GM12864 (cell line): ENCODE measurements around the gene LYPD5.

Source experiments
- DNase-seq: peaks from one replicate; pipeline ENCODE4 v3.0.0-alpha.2; 2011; ENCODE audit warnings: low read depth
- H3K4me3 ChIP-seq: 2 replicates; pipeline ENCODE4 v1.5.1; 2011; ENCODE audit warnings: mild to moderate bottlenecking, low read depth, low read length, control low read depth
- TF ChIP-seq, protein P1 (sequence below): IDR thresholded peaks from 2 replicates; pipeline ENCODE4 v1.5.1; 2011; ENCODE audit warnings: low read depth, mild to moderate bottlenecking, moderate library complexity, low read length, control low read depth, inconsistent platforms; ENCODE audit errors: missing control alignments

LYPD5 gene

DNA sequence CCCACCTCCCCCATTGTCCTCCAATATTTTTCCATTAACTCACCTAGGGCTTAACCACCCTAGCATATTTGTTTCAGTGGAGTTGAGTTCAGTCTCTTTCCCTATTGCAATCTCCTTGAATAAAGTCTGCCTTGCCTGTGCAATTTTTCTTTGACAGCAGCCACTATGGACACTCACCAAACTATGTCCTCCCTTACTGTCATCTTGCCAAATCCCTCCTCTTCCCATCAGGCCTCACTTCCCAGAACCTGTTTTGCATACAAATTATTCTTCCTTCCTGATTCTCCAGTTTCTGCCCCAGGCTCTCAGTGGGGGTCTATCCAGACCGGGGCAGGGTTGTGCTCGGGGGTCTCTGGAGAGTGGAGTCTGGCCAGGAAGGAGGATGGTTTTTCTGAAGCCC is 2.2 kb upstream of the LYPD5 start:
- no peak overlapping the region for H3K4me3 ChIP-seq
- TF ChIP-seq, protein P1, sequence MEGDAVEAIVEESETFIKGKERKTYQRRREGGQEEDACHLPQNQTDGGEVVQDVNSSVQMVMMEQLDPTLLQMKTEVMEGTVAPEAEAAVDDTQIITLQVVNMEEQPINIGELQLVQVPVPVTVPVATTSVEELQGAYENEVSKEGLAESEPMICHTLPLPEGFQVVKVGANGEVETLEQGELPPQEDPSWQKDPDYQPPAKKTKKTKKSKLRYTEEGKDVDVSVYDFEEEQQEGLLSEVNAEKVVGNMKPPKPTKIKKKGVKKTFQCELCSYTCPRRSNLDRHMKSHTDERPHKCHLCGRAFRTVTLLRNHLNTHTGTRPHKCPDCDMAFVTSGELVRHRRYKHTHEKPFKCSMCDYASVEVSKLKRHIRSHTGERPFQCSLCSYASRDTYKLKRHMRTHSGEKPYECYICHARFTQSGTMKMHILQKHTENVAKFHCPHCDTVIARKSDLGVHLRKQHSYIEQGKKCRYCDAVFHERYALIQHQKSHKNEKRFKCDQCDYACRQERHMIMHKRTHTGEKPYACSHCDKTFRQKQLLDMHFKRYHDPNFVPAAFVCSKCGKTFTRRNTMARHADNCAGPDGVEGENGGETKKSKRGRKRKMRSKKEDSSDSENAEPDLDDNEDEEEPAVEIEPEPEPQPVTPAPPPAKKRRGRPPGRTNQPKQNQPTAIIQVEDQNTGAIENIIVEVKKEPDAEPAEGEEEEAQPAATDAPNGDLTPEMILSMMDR = no peak
- DNase-seq = no peak

- TF ChIP-seq, protein P1 = no peak
- DNase-seq = no peak
- no peak overlapping the region for H3K4me3 ChIP-seq
These were observed 2.6 kb downstream of the LYPD5 start for GRCh38 chr19:43799502-43800142.

DNA sequence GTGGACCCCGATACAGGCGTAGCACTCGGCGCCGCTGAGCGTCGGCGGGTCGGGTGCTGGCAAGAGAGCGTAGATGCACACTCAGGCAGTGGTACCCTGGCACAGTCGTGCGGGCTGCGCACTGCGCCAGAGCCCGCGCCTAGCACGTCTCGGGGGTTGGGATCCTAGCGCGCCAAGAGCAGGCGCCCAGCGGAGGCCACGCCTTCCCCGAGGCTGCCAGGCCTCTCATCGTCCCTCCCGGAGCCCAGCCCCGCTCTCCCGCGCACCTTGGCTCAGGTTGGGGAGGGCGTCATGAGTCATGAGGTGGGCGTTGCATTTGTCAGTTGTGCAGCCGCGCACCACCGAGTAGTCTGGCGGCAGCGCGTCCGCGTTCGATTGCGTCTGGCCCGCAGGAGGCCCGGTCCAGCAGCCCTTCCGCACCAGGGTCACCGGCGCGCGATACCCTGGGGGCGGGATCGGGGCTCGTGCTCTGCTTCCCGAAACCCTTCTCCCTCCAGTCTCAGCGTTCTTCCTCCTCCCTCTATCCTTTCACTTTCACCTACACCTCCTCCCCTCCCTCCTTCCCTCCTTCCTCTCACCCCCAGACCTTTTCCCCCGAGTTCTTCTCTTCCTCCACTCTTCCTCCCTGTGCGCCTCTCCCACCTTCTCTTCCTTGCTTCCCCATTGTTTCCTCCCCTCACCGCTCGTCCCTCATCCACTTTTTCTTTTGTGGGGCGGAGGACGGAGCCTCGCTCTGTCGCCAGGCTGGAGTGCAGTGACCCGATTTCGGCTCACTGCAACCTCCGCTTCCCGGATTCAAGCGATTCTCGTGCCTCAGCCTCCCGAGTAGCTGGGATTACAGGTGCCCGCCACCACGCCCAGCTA is 3.5 kb downstream of the LYPD5 start:
- TF ChIP-seq, protein P1 = no peak
- H3K4me3 ChIP-seq = peak overlapping the region; percentile 48
- no peak for DNase-seq

DNA sequence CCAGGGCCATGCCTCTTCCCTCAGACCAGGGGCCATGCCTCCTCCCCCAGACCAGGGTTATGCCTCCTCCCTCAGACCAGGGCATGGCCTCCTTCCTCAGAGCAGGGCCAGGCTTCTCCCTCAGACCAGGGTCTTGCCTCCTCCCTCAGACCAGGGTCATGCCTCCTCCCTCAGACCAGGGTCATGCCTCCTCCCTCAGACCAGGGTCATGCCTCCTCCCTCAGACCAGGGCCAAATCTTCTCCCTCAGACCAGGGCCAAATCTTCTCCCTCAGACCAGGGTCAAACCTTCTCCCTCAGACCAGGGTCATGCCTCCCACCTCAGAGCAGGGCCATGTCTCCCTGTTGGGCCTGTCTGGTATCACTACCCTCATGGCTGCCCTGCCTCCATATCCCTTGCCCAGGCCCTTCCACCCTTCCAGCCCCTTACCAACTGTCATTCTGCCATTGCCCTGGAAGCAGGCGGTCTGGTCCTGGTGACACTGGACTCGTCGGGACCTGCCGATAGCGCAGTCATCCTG is 4.2 kb downstream of the LYPD5 start:
- DNase-seq = no peak
- TF ChIP-seq, protein P1 = no peak
- peak overlapping the region; percentile 48 for H3K4me3 ChIP-seq

DNA sequence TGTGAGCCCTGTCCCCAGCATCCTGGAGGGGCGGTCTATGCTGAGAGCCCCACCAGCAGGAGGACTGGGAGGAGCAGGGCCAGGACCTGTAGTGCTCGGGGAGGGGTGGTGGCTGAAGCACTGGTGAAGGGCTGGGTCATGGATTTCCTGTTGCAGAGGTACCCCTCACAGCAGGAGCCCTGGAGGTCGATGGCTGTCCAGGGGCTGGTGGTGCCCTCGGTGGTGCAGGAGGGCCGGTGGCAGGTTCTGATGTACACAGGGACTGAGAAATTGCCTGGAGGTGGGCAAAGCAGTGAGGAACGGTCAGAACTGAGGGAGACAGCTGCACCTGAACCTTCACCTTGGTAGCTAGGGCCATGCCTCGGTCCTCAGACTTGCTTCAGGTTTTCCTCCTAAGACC is 4.7 kb downstream of the LYPD5 start:
- H3K4me3 ChIP-seq = no peak overlapping the region
- TF ChIP-seq, protein P1 = no peak
- no peak for DNase-seq

GRCh38 chr19:43797118-43797517 is 5.1 kb downstream of the LYPD5 start:
- no peak for DNase-seq
- no peak overlapping the region for H3K4me3 ChIP-seq
- TF ChIP-seq, protein P1 = no peak
